Astrocyte of the spinal cord (primary cell): ENCODE data around the gene MAML3.

Source experiments
- DNase-seq: peaks from one replicate; pipeline ENCODE4 v3.0.0; 2011; ENCODE audit warnings: low read depth, low spot score
- H3K4me3 ChIP-seq: 2 replicates; pipeline ENCODE4 v1.5.1; 2011; ENCODE audit warnings: low read depth, mild to moderate bottlenecking, low read length, moderate library complexity
- CTCF ChIP-seq: IDR thresholded peaks from 2 replicates; pipeline ENCODE4 v1.5.1; 2012; ENCODE audit warnings: low read depth, mild to moderate bottlenecking, low read length, inconsistent platforms
- in situ Hi-C: cut with HindIII; loops from 2 replicates; pipeline ENCODE4 v1.10.0; 2017; ENCODE audit warnings: low sequenced_read_pairs

MAML3 gene

DNA sequence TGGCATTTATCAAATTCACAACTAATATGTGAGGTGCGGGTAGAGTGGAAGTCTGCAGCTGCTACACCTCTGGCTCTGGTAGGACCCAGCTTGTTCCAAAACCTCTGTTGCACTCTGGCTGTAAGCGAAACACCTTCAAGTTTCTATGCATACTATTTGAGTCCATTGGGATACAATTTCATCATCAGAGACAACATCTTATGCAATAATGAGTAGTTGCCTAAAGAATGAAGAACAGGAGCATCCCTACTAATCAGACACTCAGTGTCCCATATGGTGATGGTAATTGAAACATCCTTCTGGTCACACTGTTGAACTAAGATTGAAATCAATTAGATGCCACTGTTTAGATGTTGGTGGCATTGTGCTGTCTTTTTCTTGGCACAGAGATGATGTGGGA, 309.9 kb downstream of the MAML3 start:
- in situ Hi-C loops: no loop called here
- DNase-seq: no peak
- no peak for TF ChIP-seq CTCF
- no peak overlapping the region for H3K4me3 ChIP-seq

DNA sequence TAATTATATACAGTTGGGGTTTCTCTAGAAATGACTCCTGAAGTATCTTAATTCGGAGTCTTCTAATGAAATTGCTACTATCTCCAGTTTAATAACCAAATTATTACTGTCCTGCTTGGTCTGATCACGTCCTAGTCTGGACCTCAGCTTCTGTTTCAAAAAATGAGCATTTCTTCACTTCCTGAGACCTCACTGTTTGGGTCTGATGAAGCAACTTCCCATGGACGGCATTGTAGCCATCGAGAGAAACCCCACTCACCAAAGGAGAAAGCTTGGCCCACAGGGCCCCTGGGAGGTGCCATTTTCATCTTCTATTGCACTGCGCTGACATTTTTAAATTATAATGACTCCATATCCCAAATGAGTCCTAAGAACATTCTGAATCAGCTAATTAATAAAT, 310.3 kb downstream of the MAML3 start:
- no peak for DNase-seq
- no peak overlapping the region for H3K4me3 ChIP-seq
- no peak for TF ChIP-seq CTCF
- in situ Hi-C loops: no loop called here

- no peak for DNase-seq
- in situ Hi-C loops: no loop called here
- H3K4me3 ChIP-seq: no peak overlapping the region
- TF ChIP-seq CTCF: no peak
These were observed 312.4 kb downstream of the MAML3 start for GRCh38 chr4:139841464-139842195.

GRCh38 chr4:139840773-139841172, 313.2 kb downstream of the MAML3 start:
- TF ChIP-seq CTCF: no peak
- in situ Hi-C loops: no loop called here
- no peak for DNase-seq
- no peak overlapping the region for H3K4me3 ChIP-seq

GRCh38 chr4:139839403-139840031, 314.5 kb downstream of the MAML3 start:
- in situ Hi-C loops: no loop called here
- no peak overlapping the region for H3K4me3 ChIP-seq
- no peak for TF ChIP-seq CTCF
- no peak for DNase-seq

DNA sequence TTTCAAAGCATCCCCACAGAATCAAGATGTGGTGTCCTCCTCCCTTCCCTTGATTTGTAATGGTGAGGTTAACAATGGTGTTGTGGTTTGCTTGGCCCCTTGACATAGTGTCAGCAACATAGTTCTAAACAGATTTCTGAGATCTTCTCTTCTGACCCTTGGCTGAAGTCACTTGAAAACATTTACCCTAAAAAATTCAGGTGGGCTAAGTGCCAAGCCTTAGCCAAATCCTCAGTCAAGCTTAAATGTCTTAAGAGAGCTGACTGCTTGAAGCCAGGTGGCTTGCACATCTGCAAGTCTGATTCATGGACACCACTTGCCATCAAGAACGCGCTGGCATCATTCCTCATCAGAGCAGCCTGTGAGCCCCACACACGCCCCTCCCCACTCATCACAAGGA, 315.2 kb downstream of the MAML3 start:
- no peak for TF ChIP-seq CTCF

More for the DNA sequence above, 315.2 kb downstream of the MAML3 start:
- no peak for DNase-seq
- no peak overlapping the region for H3K4me3 ChIP-seq
- in situ Hi-C loops: no loop called here
